Thyroid gland (tissue), 4 donors: ENCODE data around the gene ACBD4. TPM values are rescaled to one million over a fixed set of nuclear protein-coding genes. Genes with fewer than 3 reads are reported as not detected.
"Not testable (repeated sequence)": the region's sequence is repeated elsewhere in the genome, so short reads cannot be mapped to it uniquely, and the experiment has no call there.

ENCODE experiments used
- DNase-seq, 2 donors: peaks; one replicate each; pipeline ENCODE4 v3.0.0-alpha.2; 2019
- H3K27ac ChIP-seq, 3 donors: fragments of 200-600 bp; sonication (generic); 1 replicate in 2 of 3; 2 replicates in 1 of 3; pipeline ENCODE4 v1.5.1; 2016 to 2019; ENCODE audit warnings: mild to moderate bottlenecking in 1 of 3, moderate library complexity in 1 of 3
- H3K27me3 ChIP-seq: fragments of 200-600 bp; sonication (generic); one replicate; pipeline ENCODE4 v1.5.1; 2019
- H3K36me3 ChIP-seq, 2 donors: fragments of 200-600 bp; sonication (generic); one replicate each; pipeline ENCODE4 v1.5.1; 2016 to 2019
- H3K4me1 ChIP-seq, 2 donors: fragments of 200-600 bp; sonication (generic); one replicate each; pipeline ENCODE4 v1.5.1; 2017 to 2019
- H3K4me3 ChIP-seq, 3 donors: fragments of 200-600 bp; sonication (generic); replicated peaks in 1 of 3; 1 replicate in 2 of 3; 2 replicates in 1 of 3; pipeline ENCODE4 v1.5.1; 2016; ENCODE audit warnings: mild to moderate bottlenecking in 1 of 3
- H3K9me3 ChIP-seq: fragments of 200-600 bp; sonication (generic); one replicate; pipeline ENCODE4 v1.5.1; 2017
- CTCF ChIP-seq, 6 experiments: fragments of 200-600 bp in 3 of 6; fragments of 450-650 bp in 3 of 6; sonication (generic) in 3 of 6; IDR thresholded peaks; one replicate each; pipeline ENCODE4 v1.5.1; 2016 to 2019; ENCODE audit warnings: antibody characterized with exemption in 6 of 6, mild to moderate bottlenecking in 2 of 6, inconsistent platforms in 1 of 6, moderate library complexity in 1 of 6
- POLR2A ChIP-seq, 2 donors: fragments of 450-650 bp; IDR thresholded peaks; one replicate each; pipeline ENCODE4 v1.6.1; 2017; ENCODE audit warnings: antibody characterized with exemption in 2 of 2, mild to moderate bottlenecking in 2 of 2, moderate library complexity in 1 of 2
- WGBS, 2 donors: methylation state at CpG; one replicate each; pipeline ENCODE4 v1.1.5; 2017; 5-methylcytosine and 5-hydroxymethylcytosine counted together
- intact Hi-C: fragments of 100-400 bp; cut with DNase I; formaldehyde crosslinking; loops from one replicate; pipeline ENCODE4 v1.15.1; 2023
- total RNA-seq, 4 donors: library from RNA; depleted of rRNA; stranded (reverse); fragments of >200 nt; gene quantifications; one replicate each; pipeline ENCODE4 v1.2.3, GENCODE V29; 2016

Gene ACBD4
- total RNA-seq, 4 donors from 2014 or later: 16.7 to 20.4 (median 17.7) TPM

- H3K36me3 ChIP-seq: no peaks in the 10 kb centered on the region
- intact Hi-C loops: no loop called here
- TF ChIP-seq POLR2A (IDR thresholded peaks at IDR 0.05): no peak
- TF ChIP-seq CTCF (IDR thresholded peaks at IDR 0.05): no peak
- WGBS, 2 donors: 93 to 96% methylated on average over 5 to 6 of the region's 6 CpGs
- DNase-seq: no peak
- no peaks in the 10 kb centered on the region for H3K9me3 ChIP-seq
- H3K4me3 ChIP-seq: no peak overlapping the region
- peak overlapping the region in 1 of 3 donors; percentile 56 for H3K27ac ChIP-seq
- H3K27me3 ChIP-seq: no peaks in the 10 kb centered on the region
- peaks cover 10 to 33% of the 10 kb centered on the region in 2 donors for H3K4me1 ChIP-seq
Measured at GRCh38 chr17:45123076-45123770, 12.3 kb upstream of the ACBD4 start.

GRCh38 chr17:45123930-45124796 is 11.3 kb upstream of the ACBD4 start:
- DNase-seq: peak in 1 of 2 donors; percentile 11
- H3K4me1 ChIP-seq: peaks cover 11 to 38% of the 10 kb centered on the region in 2 donors
- H3K27me3 ChIP-seq: no peaks in the 10 kb centered on the region
- TF ChIP-seq POLR2A (IDR thresholded peaks at IDR 0.05): no peak
- TF ChIP-seq CTCF (IDR thresholded peaks at IDR 0.05): no peak
- 82 to 90% methylated on average over 10 to 12 of the region's 15 CpGs for WGBS, 2 donors
- H3K27ac ChIP-seq: peak overlapping the region in 1 of 3 donors; percentile 56
- intact Hi-C loops: no loop called here
- no peaks in the 10 kb centered on the region for H3K9me3 ChIP-seq
- H3K36me3 ChIP-seq: no peaks in the 10 kb centered on the region
- no peak overlapping the region for H3K4me3 ChIP-seq

GRCh38 chr17:45124797-45125122 is 10.7 kb upstream of the ACBD4 start:
- peaks cover 11 to 42% of the 10 kb centered on the region in 2 donors for H3K4me1 ChIP-seq
- intact Hi-C loops: not testable (repeated sequence)

GRCh38 chr17:45125509-45125908 is 10.0 kb upstream of the ACBD4 start:
- WGBS, 2 donors: 95 to 99% methylated on average over 8 of the region's 8 CpGs
- H3K4me3 ChIP-seq: no peak overlapping the region
- H3K36me3 ChIP-seq: no peaks in the 10 kb centered on the region
- TF ChIP-seq POLR2A (IDR thresholded peaks at IDR 0.05) (no peak), CTCF (IDR thresholded peaks at IDR 0.05) (no peak)
- no peaks in the 10 kb centered on the region for H3K27me3 ChIP-seq
- H3K27ac ChIP-seq: no peak overlapping the region
- intact Hi-C loops: no loop called here
- peaks cover 11 to 42% of the 10 kb centered on the region in 2 donors for H3K4me1 ChIP-seq
- no peak for DNase-seq
- no peaks in the 10 kb centered on the region for H3K9me3 ChIP-seq

More at GRCh38 chr17:45124797-45125122, 10.7 kb upstream of the ACBD4 start:
- WGBS, 2 donors: 67 to 79% methylated on average over 5 of the region's 5 CpGs
- DNase-seq, H3K27me3 ChIP-seq, H3K4me3 ChIP-seq, H3K36me3 ChIP-seq, H3K9me3 ChIP-seq: not testable (repeated sequence)
- peak overlapping the region in 1 of 3 donors; percentile 56 for H3K27ac ChIP-seq

GRCh38 chr17:45127207-45127547 is 8.3 kb upstream of the ACBD4 start:
- Histone ChIP-seq H3K4me1 (peaks cover 19 to 56% of the 10 kb centered on the region in 2 donors), H3K9me3 (no peaks in the 10 kb centered on the region), H3K27me3 (no peaks in the 10 kb centered on the region), H3K4me3 (no peak overlapping the region), H3K27ac (peak overlapping the region in 1 of 3 donors; percentile 27), H3K36me3 (no peaks in the 10 kb centered on the region)
- DNase-seq: no peak
- intact Hi-C loops: no loop called here
- WGBS, 2 donors: 91 to 100% methylated on average over 1 to 8 of the region's 8 CpGs
- TF ChIP-seq POLR2A (IDR thresholded peaks at IDR 0.05) (no peak), CTCF (IDR thresholded peaks at IDR 0.05) (no peak)
